Measurements from ENCODE around the gene KLF2. TPM values are rescaled to one million over a fixed set of nuclear protein-coding genes. Genes with fewer than 3 reads are reported as not detected.
A peak's percentile ranks its signal among the peaks of the same experiment; 100 is the strongest.

Gene KLF2
- total and polyA plus RNA-seq, 10 of the 15 experiments (the other 5 are each of a cell fraction or from before 2014, with no cell fraction given), result 0.16 to 13.7 (median 1.0) TPM

DNA sequence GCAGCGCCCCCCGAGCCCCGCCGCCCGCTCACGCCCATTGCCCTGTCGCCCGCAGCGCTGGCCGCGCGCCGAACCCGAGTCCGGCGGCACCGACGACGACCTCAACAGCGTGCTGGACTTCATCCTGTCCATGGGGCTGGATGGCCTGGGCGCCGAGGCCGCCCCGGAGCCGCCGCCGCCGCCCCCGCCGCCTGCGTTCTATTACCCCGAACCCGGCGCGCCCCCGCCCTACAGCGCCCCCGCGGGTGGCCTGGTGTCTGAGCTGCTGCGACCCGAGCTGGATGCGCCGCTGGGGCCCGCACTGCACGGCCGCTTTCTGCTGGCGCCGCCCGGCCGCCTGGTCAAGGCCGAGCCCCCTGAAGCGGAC lies 518 bp downstream of the KLF2 start:
- DNase-seq (ENCODE audit: low read depth, low spot score), result no peak
- POLR2A ChIA-PET, result interaction anchor here (0.5 to 1.7 kb wide), 5 partner anchors 41 to 1003 kb away, joined by 3 to 8 read pairs (median 3); no protein-coding TSS in a partner anchor
- FAIRE-seq, result no peak
- Histone ChIP-seq H4K20me1 (ENCODE audit: control insufficient read depth, insufficient read depth) (no peaks in the 10 kb centered on the region), H3K4me2 (ENCODE audit: control insufficient read depth, insufficient read depth) (peak overlapping the region; percentile 77), H3K79me2 (ENCODE audit: control insufficient read depth, insufficient read depth, low read length) (peaks cover 5% of the 10 kb centered on the region), H3K27ac (ENCODE audit: control insufficient read depth, insufficient read depth) (no peak overlapping the region), H3K36me3 (ENCODE audit: control insufficient read depth in 2 of 2, insufficient read depth in 2 of 2, low read length in 1 of 2) (no peaks in the 10 kb centered on the region), H2AFZ (ENCODE audit: control insufficient read depth, low read depth, low read length) (no peak overlapping the region), H3K9ac (ENCODE audit: control insufficient read depth, insufficient read depth, low read length) (peak overlapping the region; percentile 51; the same call in 1 of the 2 replicates), H3K27me3 (replicated peaks in 1 of 2; ENCODE audit: control insufficient read depth in 2 of 2, insufficient read depth in 2 of 2, low read length in 1 of 2) (peaks cover 0 to 5% of the 10 kb centered on the region in 2 experiments; a peak in 1 of 4 replicates), H3K4me1 (ENCODE audit: control insufficient read depth, insufficient read depth, low read length) (peaks cover 28% of the 10 kb centered on the region), H3K9me3 (replicated peaks; ENCODE audit: control insufficient read depth, insufficient read depth, low read length) (no peaks in the 10 kb centered on the region), H3K4me3 (peak overlapping the region; percentile 76; the same call in 1 of the 2 replicates)
- BruUV-seq (replicated peaks), result no TSS peak
- 0% methylated on average over 22 of the region's 52 CpGs for WGBS (ENCODE audit: insufficient coverage, insufficient replicate concordance, low lambda C conversion rate, missing lambda C conversion rate)
- CTCF ChIA-PET, result interaction anchor here (0.5 to 1.5 kb wide), 3 partner anchors 17 to 57 kb away, joined by 3 to 5 read pairs (median 4); no protein-coding TSS in a partner anchor
- SMC1A ChIA-PET (ENCODE audit: uncharacterized antibody, unreplicated experiment), result interaction anchor here (1.2 kb wide), 1 partner anchor 58 kb away, joined by 3 read pairs; no protein-coding TSS in a partner anchor
- RAD21 ChIA-PET (ENCODE audit: unreplicated experiment), result interaction anchor here (0.9 to 2.2 kb wide), 4 partner anchors 18 to 74 kb away, joined by 3 to 7 read pairs (median 6); no protein-coding TSS in a partner anchor
- intact Hi-C loops (cut with micrococcal nuclease; ENCODE audit: unreplicated experiment), result loop anchor here (5.0 kb wide), 1 partner anchor 78 kb away; no protein-coding TSS in a partner anchor
- in situ Hi-C loops (cut with MboI), result loop anchor here (5.0 kb wide), 1 partner anchor 78 kb away; no protein-coding TSS in a partner anchor
- peak; percentile 21 for ATAC-seq
- TF ChIP-seq, protein P1, sequence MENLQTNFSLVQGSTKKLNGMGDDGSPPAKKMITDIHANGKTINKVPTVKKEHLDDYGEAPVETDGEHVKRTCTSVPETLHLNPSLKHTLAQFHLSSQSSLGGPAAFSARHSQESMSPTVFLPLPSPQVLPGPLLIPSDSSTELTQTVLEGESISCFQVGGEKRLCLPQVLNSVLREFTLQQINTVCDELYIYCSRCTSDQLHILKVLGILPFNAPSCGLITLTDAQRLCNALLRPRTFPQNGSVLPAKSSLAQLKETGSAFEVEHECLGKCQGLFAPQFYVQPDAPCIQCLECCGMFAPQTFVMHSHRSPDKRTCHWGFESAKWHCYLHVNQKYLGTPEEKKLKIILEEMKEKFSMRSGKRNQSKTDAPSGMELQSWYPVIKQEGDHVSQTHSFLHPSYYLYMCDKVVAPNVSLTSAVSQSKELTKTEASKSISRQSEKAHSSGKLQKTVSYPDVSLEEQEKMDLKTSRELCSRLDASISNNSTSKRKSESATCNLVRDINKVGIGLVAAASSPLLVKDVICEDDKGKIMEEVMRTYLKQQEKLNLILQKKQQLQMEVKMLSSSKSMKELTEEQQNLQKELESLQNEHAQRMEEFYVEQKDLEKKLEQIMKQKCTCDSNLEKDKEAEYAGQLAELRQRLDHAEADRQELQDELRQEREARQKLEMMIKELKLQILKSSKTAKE (IDR thresholded peaks at IDR 0.05; ENCODE audit: low read depth, poor library complexity, severe bottlenecking), result no peak
- TF ChIP-seq NFYA (IDR thresholded peaks at IDR 0.05; ENCODE audit: borderline replicate concordance, low read depth, low read length), result no peak
- peak in 1 of 2 experiments; percentile 42; a peak in 1 of 3 replicates for TF ChIP-seq EGR1 (IDR thresholded peaks at IDR 0.05; ENCODE audit: borderline replicate concordance in 1 of 2, low read depth in 2 of 2, low read length in 2 of 2)
- TF ChIP-seq, protein P2, sequence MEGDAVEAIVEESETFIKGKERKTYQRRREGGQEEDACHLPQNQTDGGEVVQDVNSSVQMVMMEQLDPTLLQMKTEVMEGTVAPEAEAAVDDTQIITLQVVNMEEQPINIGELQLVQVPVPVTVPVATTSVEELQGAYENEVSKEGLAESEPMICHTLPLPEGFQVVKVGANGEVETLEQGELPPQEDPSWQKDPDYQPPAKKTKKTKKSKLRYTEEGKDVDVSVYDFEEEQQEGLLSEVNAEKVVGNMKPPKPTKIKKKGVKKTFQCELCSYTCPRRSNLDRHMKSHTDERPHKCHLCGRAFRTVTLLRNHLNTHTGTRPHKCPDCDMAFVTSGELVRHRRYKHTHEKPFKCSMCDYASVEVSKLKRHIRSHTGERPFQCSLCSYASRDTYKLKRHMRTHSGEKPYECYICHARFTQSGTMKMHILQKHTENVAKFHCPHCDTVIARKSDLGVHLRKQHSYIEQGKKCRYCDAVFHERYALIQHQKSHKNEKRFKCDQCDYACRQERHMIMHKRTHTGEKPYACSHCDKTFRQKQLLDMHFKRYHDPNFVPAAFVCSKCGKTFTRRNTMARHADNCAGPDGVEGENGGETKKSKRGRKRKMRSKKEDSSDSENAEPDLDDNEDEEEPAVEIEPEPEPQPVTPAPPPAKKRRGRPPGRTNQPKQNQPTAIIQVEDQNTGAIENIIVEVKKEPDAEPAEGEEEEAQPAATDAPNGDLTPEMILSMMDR (IDR thresholded peaks at IDR 0.05 in 2 of 3, conservative IDR thresholded peaks at IDR 0.05 in 1 of 3; ENCODE audit: control insufficient read depth in 2 of 3, extremely low read depth in 1 of 3, insufficient read depth in 1 of 3, low read depth in 3 of 3, low read length in 3 of 3), result 0 out of 6 replicates have a peak, but pooled peaks of 1 of the 3 experiments have one; percentile 17
- TF ChIP-seq, protein P3, sequence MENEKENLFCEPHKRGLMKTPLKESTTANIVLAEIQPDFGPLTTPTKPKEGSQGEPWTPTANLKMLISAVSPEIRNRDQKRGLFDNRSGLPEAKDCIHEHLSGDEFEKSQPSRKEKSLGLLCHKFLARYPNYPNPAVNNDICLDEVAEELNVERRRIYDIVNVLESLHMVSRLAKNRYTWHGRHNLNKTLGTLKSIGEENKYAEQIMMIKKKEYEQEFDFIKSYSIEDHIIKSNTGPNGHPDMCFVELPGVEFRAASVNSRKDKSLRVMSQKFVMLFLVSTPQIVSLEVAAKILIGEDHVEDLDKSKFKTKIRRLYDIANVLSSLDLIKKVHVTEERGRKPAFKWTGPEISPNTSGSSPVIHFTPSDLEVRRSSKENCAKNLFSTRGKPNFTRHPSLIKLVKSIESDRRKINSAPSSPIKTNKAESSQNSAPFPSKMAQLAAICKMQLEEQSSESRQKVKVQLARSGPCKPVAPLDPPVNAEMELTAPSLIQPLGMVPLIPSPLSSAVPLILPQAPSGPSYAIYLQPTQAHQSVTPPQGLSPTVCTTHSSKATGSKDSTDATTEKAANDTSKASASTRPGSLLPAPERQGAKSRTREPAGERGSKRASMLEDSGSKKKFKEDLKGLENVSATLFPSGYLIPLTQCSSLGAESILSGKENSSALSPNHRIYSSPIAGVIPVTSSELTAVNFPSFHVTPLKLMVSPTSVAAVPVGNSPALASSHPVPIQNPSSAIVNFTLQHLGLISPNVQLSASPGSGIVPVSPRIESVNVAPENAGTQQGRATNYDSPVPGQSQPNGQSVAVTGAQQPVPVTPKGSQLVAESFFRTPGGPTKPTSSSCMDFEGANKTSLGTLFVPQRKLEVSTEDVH (IDR thresholded peaks at IDR 0.05; ENCODE audit: low read depth, partially characterized antibody), result no peak
- no peak for TF ChIP-seq RAD51 (IDR thresholded peaks at IDR 0.05)
- no peak for TF ChIP-seq CEBPB (IDR thresholded peaks at IDR 0.05; ENCODE audit: borderline replicate concordance in 1 of 2, low read depth in 2 of 2, low read length in 2 of 2)
- TF ChIP-seq BACH1 (IDR thresholded peaks at IDR 0.05; ENCODE audit: borderline replicate concordance), result no peak
- TF ChIP-seq ZBED1 (IDR thresholded peaks at IDR 0.05; ENCODE audit: borderline replicate concordance), result no peak
- no peak for TF ChIP-seq WRNIP1 (IDR thresholded peaks at IDR 0.05; ENCODE audit: borderline replicate concordance, low read depth, low read length)
- peak; percentile 38; the same call in 1 of the 2 replicates for TF ChIP-seq IKZF1 (conservative IDR thresholded peaks at IDR 0.05)
- TF ChIP-seq HDAC6 (IDR thresholded peaks at IDR 0.05; ENCODE audit: unreplicated experiment), result no peak
- no peak for TF ChIP-seq ETV6 (conservative IDR thresholded peaks at IDR 0.05 in 1 of 2, IDR thresholded peaks at IDR 0.05 in 1 of 2; ENCODE audit: borderline replicate concordance in 1 of 2, low read depth in 1 of 2)
